Tibial nerve (tissue), 3 donors: ENCODE results near the gene KRIT1.

ENCODE experiments used
- CTCF ChIP-seq, 5 experiments: fragments of 200-600 bp in 3 of 5; fragments of 450-650 bp in 2 of 5; sonication (generic) in 3 of 5; IDR thresholded peaks; one replicate each; pipeline ENCODE4 v1.5.1; 2016 to 2019; ENCODE audit warnings: antibody characterized with exemption in 5 of 5, mild to moderate bottlenecking in 3 of 5, moderate library complexity in 2 of 5
- POLR2A ChIP-seq, 2 donors: fragments of 450-650 bp; IDR thresholded peaks; one replicate each; pipeline ENCODE4 v1.6.1; 2017; ENCODE audit warnings: antibody characterized with exemption in 2 of 2, mild to moderate bottlenecking in 2 of 2, moderate library complexity in 2 of 2

GRCh38 chr7:92192326-92192725, 53.4 kb downstream of the KRIT1 start:
- TF ChIP-seq POLR2A (IDR thresholded peaks at IDR 0.05) (no peak), CTCF (IDR thresholded peaks at IDR 0.05) (no peak)
